ENCODE measurements around the gene WNT5B. TPM values are rescaled to one million over a fixed set of nuclear protein-coding genes. Genes with fewer than 3 reads are reported as not detected.

Gene WNT5B
- total RNA-seq, 1 experiment from 2014 or later: 0.34 TPM

GRCh38 chr12:1640328-1641234 is 11.6 kb downstream of the WNT5B start:
- no TSS peak for BruUV-seq (replicated peaks)
- TF ChIP-seq EZH2 (IDR thresholded peaks at IDR 0.05; ENCODE audit: borderline replicate concordance, low read depth, low read length, poor library complexity, severe bottlenecking): no peak
- TF ChIP-seq CTCF (conservative IDR thresholded peaks at IDR 0.05; ENCODE audit: low read depth, low read length): no peak
- Histone ChIP-seq H3K9me3 (ENCODE audit: low read depth, low read length, poor library complexity, severe bottlenecking) (no peaks in the 10 kb centered on the region), H3K27ac (ENCODE audit: low read depth, low read length, poor library complexity, severe bottlenecking) (no peak overlapping the region), H3K27me3 (replicated peaks; ENCODE audit: insufficient read depth, low read depth, low read length, poor library complexity) (no peaks in the 10 kb centered on the region), H3K4me1 (ENCODE audit: insufficient read depth, low read length, poor library complexity, severe bottlenecking) (peaks cover 8% of the 10 kb centered on the region), H3K4me3 (ENCODE audit: low read depth, low read length, poor library complexity, severe bottlenecking) (no peak overlapping the region), H3K36me3 (ENCODE audit: insufficient read depth, low read length, poor library complexity, severe bottlenecking) (no peaks in the 10 kb centered on the region)
- CTCF ChIA-PET: no interaction called here
- no peak for DNase-seq (ENCODE audit: low spot score)
- intact Hi-C loops (cut with micrococcal nuclease; ENCODE audit: unreplicated experiment): loop anchor here (10.0 kb wide), 1 partner anchor 934 kb away; no protein-coding TSS in a partner anchor
- POLR2A ChIA-PET (ENCODE audit: low non-redundant PET): no interaction called here

- no peak overlapping the region for H3K4me3 ChIP-seq (ENCODE audit: low read depth, low read length, poor library complexity, severe bottlenecking)
- TF ChIP-seq CTCF (conservative IDR thresholded peaks at IDR 0.05; ENCODE audit: low read depth, low read length) (no peak), EZH2 (IDR thresholded peaks at IDR 0.05; ENCODE audit: borderline replicate concordance, low read depth, low read length, poor library complexity, severe bottlenecking) (no peak)
- H3K9me3 ChIP-seq (ENCODE audit: low read depth, low read length, poor library complexity, severe bottlenecking): no peaks in the 10 kb centered on the region
- no peaks in the 10 kb centered on the region for H3K27me3 ChIP-seq (replicated peaks; ENCODE audit: insufficient read depth, low read depth, low read length, poor library complexity)
- no TSS peak for BruUV-seq (replicated peaks)
- intact Hi-C loops (cut with micrococcal nuclease; ENCODE audit: unreplicated experiment): loop anchor here (10.0 kb wide), 1 partner anchor 932 kb away; no protein-coding TSS in a partner anchor
- no peak overlapping the region for H3K27ac ChIP-seq (ENCODE audit: low read depth, low read length, poor library complexity, severe bottlenecking)
- no peaks in the 10 kb centered on the region for H3K36me3 ChIP-seq (ENCODE audit: insufficient read depth, low read length, poor library complexity, severe bottlenecking)
- ChIA-PET POLR2A (ENCODE audit: low non-redundant PET) (no interaction called here), CTCF (no interaction called here)
- H3K4me1 ChIP-seq (ENCODE audit: insufficient read depth, low read length, poor library complexity, severe bottlenecking): peaks cover 8% of the 10 kb centered on the region
- no peak for DNase-seq (ENCODE audit: low spot score)
Observed at GRCh38 chr12:1642513-1642912, 13.5 kb downstream of the WNT5B start.

GRCh38 chr12:1643043-1643442 is 14.0 kb downstream of the WNT5B start:
- no peak for DNase-seq (ENCODE audit: low spot score)
- intact Hi-C loops (cut with micrococcal nuclease; ENCODE audit: unreplicated experiment): loop anchor here (10.0 kb wide), 1 partner anchor 932 kb away; no protein-coding TSS in a partner anchor
- CTCF ChIA-PET: interaction anchor here (1.0 kb wide), 1 partner anchor 9 kb away, joined by 6 read pairs; no protein-coding TSS in a partner anchor
- no peak for TF ChIP-seq CTCF (conservative IDR thresholded peaks at IDR 0.05; ENCODE audit: low read depth, low read length)
- TF ChIP-seq EZH2 (IDR thresholded peaks at IDR 0.05; ENCODE audit: borderline replicate concordance, low read depth, low read length, poor library complexity, severe bottlenecking): no peak
- Histone ChIP-seq H3K36me3 (ENCODE audit: insufficient read depth, low read length, poor library complexity, severe bottlenecking) (no peaks in the 10 kb centered on the region), H3K4me3 (ENCODE audit: low read depth, low read length, poor library complexity, severe bottlenecking) (no peak overlapping the region), H3K4me1 (ENCODE audit: insufficient read depth, low read length, poor library complexity, severe bottlenecking) (peaks cover 8% of the 10 kb centered on the region), H3K27me3 (replicated peaks; ENCODE audit: insufficient read depth, low read depth, low read length, poor library complexity) (no peaks in the 10 kb centered on the region), H3K27ac (ENCODE audit: low read depth, low read length, poor library complexity, severe bottlenecking) (no peak overlapping the region), H3K9me3 (ENCODE audit: low read depth, low read length, poor library complexity, severe bottlenecking) (no peaks in the 10 kb centered on the region)
- BruUV-seq (replicated peaks): no TSS peak
- POLR2A ChIA-PET (ENCODE audit: low non-redundant PET): no interaction called here
